GM18508 (cell line): ENCODE results near the gene IFITM10.

Experiments used
- ATAC-seq: cut with Tn5 transposase; IDR thresholded peaks from one replicate; pipeline ENCODE4 v1.9.1; 2021; ENCODE audit warnings: moderate number of reproducible peaks; ENCODE audit not compliant: insufficient read depth, unreplicated experiment

IFITM10 gene

DNA sequence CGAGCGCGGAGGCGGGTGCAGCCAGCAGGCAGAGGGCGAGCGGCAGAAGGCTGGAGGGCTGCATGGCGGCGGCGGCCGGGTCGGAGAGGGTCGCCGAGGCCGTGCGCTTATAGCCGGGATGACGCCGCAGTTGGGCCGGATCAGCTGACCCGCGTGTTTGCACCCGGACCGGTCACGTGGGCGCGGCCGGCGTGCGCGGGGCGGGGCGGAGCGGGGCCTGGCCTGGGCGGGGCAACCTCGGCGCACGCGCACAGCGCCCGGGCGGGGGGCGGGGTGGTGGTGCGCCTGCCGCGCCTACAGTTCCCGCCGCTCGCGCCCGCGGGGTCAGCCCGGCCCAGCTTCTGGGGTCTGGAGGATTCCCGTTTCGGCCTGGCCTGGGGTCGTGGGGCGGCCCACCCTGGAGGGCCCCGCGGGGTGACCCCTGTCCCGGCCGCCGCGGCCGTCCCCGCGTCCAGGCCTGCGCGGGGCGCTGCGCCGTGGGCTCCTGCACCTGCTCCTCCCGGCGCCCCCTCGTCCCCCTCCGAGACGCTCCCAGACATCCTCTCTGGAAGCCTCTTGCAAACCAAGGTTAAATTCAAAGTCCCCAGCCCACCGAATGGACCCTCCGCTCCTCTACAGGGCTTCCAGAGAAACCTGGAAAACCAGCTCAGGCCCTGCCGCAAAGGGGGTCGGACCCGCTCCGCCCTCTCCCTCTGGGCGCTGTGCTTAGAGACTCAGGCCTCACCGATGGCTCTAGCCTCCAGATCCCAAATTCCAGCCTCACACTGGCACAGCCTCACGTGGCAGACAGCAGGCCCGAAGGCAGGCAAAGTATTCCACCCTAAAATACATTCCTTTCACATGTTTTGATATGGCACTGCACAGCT is 13.6 kb upstream of the IFITM10 start, which contains the start of gene CTSD:
Gene CTSD, minus strand, starts transcription at position 132 of the 866 bp plus-strand sequence. Its CDS starts 68 bp downstream, at position 64.
- ATAC-seq, result no peak

DNA sequence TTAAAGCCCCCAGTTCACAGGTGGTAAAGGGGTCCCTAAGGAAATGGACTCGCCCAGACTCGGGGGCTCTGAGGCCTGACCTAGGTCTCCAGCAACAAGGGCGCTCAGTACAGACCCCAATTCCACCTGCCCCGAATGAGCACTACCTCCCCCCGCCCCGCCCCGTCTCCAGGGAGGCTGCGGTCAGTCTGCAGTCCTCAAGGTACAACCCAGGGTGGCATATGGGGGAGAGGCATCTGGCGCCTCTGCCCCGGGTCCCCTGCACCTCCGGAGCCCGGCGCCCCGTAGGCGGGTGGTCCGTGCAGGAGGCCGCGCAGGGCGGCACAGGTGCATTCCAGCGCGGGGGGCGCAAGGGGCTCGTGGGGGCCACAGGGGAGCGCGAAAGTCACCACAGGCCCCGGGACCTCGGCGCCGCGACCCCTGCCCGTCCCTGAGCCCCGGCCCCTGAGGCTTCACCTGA is 13.0 kb upstream of the IFITM10 start:
- ATAC-seq, result no peak

DNA sequence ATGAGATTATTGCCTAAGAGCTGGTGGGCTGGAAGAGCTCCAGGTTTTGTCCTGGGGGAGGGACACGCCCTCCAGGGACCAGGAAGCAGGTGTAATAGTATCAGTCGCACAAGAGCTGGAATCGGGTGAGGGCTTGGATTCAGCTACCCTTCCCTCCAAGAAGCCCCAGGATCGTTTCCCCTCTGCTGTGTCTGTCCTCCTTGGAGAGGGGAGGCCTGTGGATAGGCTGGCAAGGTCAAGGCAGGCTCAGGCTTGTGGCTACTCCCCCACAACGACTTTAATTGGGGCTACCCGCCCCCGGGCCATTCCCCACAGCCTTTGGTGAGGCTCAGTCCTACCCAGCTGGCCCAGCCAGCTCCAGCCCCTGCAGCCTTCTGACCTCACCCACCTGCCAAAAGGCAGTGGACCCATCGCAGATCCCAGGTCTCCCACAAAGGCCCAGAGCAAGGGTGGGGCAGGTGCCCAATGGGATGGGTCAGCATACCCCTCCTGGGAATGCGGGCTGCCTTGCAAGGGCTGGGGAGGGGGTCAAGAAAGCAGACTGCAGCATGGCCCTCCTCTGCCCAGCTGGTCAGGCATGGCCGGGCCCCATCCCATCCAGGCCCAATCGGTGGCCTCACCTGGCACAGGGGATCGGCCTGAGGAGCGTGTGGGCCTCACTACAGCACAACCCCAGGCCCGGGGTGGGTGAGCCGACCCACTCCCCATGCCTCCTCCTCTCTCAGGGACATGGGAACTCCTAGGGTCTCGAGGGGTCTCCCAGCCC is 12.3 kb upstream of the IFITM10 start:
- ATAC-seq, result no peak

DNA sequence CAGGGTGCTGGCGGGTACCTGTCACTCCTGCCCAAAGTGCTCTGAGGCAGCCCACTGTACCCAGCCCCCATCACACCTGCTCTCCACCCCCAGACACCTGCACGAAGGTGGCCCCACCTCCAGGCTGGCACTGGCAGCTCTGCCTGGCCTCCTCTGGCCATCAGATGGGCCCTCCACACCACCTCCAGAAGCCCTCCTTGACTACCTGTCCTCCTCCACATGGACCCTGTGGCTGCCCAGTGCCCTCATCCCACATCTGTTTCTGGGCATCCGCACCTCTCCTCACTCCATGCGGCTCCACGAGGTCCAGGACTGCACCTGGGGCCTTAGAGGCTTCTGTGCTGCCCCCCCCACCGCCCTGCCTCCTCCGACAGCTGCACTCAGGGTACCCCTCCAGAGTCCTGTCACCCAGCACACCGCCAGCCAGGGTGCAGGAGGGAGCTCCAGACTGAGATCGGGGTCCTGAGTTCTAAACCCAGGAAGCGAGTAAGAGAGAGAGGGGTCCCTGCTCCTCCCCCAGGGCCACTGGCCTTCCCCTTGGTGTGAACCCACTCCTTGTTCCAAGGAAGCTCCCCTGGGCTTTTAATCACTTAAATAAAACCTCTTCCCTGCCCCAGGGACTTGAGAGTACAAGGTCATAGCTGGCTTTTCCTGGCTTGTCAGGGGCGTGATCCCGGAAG is 11.6 kb upstream of the IFITM10 start:
- ATAC-seq, result no peak

DNA sequence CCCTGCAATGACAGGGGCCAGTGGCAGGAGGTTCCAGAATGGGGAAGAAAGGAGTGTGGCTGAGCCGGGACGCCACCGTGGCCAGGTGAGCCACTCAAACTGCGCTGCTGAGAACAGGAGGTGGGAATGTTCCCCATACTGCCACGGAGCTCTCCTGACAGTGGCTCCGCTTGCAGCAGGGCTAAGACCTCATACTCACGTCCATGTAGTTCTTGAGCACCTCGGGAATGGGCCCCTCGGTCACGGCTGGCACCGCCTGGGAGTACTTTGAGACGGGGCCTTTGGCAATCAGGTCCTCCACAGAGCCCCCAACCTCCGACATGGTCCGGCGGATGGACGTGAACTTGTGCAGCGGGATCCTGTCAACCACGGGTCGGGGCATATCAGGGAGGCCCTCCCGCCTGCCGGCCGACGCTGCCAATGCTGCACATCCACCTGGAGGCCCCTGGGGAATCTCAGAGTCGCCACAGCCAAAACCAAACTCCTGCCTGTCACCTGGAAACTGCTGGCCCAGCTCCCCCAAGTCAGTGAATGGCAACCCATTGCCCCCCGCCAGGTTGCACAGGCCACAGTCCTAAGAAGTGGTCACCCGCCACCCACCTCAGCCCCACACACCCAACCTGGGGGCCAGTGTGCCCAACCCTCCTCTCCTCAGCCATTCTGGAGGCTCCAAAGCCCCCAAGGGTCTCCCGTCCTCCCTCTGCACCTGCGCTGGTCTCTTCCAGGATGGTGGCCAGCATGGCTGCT is 10.9 kb upstream of the IFITM10 start:
- no peak for ATAC-seq

DNA sequence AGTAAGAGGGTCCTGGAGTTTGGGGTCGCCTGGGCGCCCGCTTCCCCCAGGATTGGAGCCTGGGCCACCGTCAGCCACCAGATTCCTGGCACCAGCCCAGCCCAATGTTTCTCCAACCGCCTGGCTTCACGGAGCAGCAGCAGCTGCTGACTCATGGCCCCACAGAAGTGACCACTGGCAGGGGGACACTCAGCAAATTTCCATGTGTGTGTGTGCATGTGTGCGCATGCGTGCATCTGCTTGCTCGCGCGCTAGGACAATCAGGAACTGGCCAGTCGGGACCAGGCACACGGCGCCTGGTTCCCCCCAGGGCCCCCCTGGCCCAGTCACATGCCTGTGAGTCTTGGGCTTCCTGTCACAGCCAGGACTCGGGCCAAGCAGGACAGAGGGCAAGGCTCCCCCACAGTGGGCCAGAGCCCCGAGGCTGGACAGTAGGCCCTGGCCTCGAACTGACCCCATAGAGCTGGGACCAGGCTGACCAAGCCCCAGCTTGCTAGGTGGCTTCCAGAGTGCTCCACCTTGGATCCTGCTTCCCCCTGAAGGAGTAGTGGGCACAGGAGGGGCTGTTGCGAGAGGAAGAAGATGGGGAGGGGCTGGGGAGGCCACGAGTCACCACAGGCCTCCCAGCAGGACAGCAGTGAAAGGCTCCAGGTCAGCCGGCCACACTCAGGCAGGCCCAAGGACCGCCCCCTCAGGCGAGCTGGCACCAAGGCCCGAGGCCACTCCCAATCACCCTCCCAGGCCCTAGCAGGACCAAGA is 10.1 kb upstream of the IFITM10 start:
- ATAC-seq, result no peak

DNA sequence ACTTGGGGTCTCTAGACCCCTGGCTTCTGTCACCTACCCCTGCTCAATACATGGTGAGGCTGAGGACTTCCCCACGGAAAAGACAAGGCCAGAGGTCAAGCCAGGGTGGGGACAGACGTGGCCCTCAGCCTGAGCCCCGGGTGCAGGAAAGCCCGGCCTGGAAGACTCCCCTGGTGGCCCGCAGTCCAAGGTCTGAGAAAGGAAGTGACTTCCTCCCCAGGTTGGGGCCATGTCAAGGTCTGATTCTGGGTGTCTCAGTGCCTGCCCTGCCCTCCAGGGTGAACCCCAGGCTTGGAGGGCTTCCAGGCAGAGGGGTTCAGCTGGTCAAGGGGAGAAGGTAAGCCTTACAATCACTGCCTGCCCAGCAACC is 9.4 kb upstream of the IFITM10 start:
- no peak for ATAC-seq

DNA sequence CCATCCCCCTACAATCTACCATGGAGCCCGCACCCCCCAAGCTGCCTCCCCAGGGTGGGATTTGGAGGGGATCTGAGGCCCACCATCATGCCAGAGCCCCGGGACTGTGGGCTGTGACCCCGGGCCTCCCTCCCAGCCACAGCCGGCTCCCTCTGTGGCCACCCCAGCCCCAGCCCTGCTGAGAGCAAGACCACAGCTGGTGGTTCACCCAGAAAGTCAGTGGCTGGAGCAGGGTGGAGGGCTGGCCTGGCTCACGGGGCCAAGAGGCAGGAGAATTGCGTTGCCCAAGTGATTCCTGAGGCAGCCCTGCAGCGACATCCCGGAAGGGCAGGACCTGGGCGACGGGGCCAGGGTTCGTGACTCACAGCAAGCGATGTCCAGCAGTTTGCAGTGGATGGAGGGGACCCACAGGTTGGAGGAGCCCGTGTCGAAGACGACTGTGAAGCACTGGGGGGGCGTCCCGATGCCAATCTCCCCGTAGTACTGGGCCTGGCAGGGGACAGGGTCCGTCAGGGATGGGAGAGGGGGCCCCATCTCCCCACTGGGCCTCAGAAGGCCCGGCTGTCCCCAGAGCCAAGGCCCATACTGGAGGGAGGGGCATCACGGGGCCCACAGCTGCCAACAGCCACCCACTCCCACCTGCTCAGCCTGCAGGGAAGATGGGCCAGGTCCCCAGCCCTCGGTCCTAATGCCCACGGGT is 8.9 kb upstream of the IFITM10 start:
- ATAC-seq, result no peak

DNA sequence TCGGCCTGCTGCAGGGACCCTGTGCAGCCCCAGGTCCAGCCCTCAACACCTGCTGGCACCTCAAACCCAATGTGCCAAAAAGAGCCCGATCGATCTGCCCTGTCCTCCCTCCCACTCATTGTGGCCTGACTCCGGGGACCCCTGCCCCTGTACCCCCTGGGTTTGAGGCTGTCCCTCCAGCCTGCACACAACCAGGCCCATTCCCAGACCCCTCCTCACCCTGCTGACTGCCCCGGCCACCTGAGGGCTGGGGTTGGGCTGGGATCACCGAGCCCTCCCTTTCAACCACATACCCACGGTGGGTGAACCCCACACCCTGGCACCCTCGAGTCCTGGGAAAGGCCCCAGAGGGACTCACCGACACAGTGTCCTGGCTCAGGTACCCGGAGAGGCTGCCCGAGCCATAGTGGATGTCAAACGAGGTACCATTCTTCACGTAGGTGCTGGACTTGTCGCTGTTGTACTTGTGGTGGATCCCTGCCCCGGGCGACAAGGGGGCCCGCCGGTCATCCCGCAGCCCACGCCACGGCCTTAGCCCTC is 8.3 kb upstream of the IFITM10 start:
- ATAC-seq, result no peak

DNA sequence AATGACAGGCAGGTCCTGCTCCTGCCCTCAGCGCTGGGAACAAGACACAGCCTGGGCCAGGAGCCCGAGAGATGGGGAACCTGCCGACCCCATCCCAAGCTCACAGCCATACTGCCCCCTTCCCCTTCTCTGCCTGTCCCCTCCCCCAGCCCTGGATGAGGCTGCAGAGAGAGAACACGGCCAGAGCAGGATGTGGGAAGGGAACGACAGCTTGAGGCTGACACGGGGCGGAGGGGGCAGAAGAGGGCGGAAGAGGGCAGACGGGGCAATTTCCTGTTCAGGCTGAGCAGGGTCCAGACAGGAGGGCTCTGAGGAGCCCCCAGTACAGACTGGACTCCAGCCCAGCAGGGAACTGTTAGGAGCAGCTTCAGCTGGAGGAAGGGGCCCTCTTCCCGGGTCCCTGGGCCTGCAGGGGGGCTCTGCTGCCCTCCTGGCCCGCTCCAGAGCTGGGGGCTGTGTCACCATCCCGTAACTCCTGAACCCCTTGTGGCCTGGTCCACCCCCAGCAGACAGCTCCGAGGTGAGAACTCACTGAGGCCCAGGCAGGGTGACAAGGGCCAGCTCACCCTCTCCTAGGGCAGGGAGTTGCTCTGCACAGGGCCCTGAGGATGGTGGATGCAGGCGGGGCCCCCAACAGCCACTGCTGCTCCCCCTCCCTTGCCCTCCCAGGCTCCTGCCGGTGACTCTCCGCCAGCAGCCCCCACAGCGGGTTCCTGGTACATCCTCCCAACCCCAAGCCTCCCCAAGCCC is 7.6 kb upstream of the IFITM10 start:
- no peak for ATAC-seq

DNA sequence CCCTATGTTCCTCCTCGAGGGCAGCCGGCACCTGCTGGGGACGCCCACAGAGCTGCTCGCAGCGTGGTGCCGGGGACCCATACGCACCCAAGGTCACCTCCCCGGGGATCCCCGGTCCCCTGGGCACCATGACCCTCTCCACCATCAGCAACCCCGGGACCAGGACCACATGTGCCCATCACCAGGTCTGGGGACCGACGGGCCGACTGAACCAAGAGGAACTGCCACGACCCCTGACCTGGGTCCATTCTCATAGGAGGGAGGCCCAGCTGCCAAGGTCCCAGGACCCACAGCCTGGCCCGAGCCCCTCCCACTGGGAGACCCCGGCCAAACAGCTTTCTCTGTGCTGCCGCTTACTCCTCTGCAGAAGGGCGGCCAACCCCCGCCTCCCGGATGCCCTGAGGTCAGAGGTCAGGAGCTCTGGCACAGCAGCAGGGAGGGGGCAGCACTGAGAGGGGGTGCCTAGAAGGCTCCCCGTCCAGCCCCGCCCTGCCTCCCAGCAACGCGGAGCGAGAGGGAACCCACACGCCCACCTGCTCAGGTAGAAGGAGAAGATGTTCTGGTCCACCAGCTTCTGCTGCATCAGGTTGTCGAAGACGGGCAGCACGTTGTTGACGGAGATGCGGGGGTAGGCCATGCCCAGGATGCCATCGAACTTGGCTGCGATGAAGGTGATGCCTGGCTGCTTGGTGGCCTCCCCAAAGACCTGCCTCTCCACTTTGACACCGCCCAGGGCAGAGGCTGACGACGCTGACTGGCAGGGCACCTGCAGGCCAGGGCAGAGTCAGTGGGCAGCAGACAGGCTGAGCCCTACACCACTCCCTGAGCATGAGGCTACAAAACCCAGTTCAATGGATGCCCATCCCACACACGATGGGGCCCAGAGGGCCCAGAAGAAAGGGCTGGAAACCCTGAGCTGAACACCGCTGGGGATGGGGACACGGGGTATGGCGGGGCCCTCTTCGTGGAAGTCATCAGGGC is 6.7 kb upstream of the IFITM10 start:
- ATAC-seq, result no peak

DNA sequence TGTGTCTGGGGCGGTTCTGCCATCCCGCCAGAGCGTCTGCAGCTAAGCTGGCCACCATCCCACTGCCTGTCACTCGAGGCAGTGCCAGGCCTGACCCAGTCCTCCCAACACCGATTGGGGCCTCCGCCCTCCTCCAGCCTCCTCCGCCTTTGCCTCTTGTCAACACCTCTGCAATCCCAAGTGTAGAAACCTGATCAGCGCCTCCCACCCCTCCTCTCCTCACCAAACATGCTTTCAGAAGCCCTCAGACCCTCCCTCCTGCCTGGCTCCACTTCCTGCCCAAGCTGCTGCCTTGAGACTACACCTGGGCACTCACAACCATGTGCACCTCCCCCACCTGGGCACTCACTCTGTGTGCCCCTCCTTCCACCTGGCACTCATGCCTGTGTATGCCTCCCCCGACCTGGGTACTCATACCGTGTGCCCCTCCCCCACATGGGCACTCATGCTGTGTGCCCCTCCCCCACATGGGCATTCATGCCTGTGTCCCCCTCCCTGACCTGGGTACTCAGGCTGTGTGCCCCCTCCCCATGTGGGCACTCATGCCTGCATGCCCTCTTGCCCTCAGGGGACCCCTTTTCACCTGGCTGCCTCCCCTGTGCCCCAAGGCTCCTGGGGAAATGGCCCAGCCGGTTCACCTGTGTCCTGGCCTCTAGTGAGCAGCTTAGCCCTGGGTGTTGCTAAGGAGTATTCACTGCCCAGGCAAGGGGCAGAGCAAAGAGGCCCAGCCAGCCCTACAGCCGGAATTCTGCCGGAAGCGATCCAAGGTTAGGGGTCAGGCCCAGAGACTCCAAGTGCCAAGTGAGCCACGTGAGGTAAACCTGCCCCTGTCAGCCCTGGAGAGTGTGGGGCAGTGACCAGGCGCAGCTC is 5.5 kb upstream of the IFITM10 start:
- ATAC-seq, result no peak

DNA sequence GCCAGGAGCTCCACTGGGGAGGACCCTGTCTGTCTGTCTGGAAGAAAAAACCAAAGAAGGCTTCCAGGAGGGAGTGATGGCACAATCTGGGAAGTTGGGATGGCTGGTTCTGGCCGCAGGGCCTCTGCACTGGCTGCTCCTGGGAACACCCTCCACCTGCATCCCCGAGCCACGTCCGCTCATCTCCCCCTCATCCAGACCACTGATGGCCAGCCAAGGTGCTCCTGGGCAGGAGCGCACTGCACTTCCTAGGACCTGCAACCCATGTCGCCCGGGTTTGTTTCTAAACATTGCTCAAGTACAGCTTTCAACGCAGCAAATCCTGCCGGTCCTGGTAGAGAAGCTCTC is 4.9 kb upstream of the IFITM10 start:
- ATAC-seq, result no peak

DNA sequence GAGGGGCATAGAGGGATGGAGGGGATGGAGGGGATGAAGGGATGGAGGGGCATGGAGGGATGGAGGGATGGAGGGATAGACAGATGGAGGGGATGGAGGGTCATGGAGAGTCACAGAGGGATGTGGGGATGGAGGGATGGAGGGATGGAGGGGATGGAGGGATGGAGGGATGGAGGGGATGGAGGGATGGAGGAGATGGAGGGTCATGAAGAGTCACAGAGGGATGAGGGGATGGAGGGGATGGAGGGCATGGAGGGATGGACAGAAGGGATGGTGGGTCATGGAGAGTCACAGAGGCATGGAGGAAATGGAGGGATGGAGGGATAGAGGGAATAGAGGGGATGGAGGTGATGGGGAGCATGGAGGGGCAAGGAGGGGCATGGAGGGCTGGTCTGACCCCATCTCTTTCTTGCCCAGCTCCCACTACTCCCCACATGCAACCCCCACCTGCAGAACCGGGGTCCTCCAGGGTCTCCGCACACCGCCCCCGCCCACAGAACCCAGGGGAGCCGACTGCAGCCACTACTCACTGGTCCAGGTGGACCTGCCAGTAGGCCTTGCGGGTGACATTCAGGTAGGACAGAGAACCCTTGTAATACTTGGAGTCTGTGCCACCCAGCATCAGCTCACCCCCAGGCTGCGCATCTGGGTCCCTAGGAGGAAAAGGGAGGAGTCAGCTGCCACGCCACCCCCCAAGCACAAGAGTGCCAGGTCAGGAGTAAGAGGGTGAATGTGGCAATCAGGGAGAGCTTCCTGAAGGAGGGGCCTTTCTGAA is 4.2 kb upstream of the IFITM10 start:
- ATAC-seq, result no peak

DNA sequence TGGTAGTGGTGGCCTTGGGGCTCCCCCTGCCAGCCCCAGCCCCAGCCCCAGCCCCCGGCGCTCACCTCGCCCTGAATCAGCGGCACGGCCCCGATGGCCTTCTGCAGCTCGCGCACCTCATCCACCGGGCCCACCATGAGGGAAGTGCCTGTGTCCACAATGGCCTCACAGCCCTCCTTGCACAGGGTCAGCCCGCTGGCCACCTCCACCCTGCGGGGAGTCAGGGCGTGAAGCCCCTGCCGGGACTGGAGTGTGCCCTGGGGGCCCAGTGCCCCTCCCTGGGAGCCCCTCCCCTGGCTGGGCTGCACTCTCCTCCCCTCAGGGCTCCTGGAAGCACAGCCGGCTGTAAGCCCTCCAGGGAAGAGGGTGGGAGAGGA is 3.5 kb upstream of the IFITM10 start:
- no peak for ATAC-seq
